Cerebellar nuclear complex (tissue), 1 donor: ENCODE results near the gene ADAMTS8.

Experiments
- DNase-seq, 2 experiments: peaks; one replicate each; lab custom pipeline; 2025; lab: John Stamatoyannopoulos, UW

Gene ADAMTS8

GRCh38 chr11:130462931-130463330, 34.5 kb upstream of the ADAMTS8 start:
- DNase-seq = no peak

GRCh38 chr11:130462101-130462885, 33.9 kb upstream of the ADAMTS8 start:
- DNase-seq = no peak

- DNase-seq = no peak
Measured at GRCh38 chr11:130459521-130459920, 31.1 kb upstream of the ADAMTS8 start.

DNA sequence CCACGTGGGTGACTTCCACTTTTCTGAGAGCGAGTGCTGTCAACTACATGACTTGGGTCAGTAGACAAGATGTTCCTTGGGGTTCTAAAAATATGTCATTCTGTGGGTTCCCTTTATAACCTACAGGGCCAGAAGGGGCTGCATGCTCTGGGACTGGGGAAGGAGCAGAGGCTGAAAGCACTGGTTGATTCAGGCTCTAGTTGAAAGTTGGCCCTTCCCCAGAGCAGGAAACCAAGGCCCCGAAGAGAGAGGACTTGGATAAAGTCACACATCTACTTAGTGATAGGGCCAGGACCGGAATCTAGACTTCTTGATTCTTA, 30.0 kb upstream of the ADAMTS8 start:
- no peak for DNase-seq

- no peak for DNase-seq
Measured at GRCh38 chr11:130457623-130458409, 29.4 kb upstream of the ADAMTS8 start.

- DNase-seq = no peak
Measured at GRCh38 chr11:130456286-130456685, 27.9 kb upstream of the ADAMTS8 start.

GRCh38 chr11:130455483-130456127, 27.2 kb upstream of the ADAMTS8 start:
- DNase-seq = no peak

GRCh38 chr11:130454491-130455252, 26.3 kb upstream of the ADAMTS8 start:
- no peak for DNase-seq

GRCh38 chr11:130452940-130453339, 24.5 kb upstream of the ADAMTS8 start:
- no peak for DNase-seq

DNA sequence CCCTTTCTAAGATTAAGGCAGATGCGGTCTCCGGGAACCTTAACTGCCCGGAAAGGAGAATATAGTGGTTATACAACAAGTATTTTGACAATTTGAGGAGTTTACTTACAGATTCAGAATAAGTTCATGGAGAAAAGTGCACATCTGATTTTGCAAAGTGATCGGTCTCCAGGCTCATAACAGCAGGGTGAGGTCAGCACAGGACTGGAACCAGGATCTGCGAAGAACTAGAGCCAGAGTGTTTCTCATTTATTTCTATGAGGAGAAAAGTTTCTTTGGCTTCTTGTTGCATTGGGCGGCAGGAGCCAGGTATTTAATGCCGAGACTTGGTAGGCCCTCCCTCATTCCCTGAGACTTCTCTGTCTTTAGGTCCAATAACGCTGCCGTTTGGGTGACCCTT, 23.8 kb upstream of the ADAMTS8 start:
- DNase-seq = no peak

- no peak for DNase-seq
Measured at GRCh38 chr11:130451231-130452019, 23.0 kb upstream of the ADAMTS8 start.

GRCh38 chr11:130449996-130450769, 21.8 kb upstream of the ADAMTS8 start:
- DNase-seq = no peak

- DNase-seq = no peak
Measured at GRCh38 chr11:130449310-130449990, 21.0 kb upstream of the ADAMTS8 start.

DNA sequence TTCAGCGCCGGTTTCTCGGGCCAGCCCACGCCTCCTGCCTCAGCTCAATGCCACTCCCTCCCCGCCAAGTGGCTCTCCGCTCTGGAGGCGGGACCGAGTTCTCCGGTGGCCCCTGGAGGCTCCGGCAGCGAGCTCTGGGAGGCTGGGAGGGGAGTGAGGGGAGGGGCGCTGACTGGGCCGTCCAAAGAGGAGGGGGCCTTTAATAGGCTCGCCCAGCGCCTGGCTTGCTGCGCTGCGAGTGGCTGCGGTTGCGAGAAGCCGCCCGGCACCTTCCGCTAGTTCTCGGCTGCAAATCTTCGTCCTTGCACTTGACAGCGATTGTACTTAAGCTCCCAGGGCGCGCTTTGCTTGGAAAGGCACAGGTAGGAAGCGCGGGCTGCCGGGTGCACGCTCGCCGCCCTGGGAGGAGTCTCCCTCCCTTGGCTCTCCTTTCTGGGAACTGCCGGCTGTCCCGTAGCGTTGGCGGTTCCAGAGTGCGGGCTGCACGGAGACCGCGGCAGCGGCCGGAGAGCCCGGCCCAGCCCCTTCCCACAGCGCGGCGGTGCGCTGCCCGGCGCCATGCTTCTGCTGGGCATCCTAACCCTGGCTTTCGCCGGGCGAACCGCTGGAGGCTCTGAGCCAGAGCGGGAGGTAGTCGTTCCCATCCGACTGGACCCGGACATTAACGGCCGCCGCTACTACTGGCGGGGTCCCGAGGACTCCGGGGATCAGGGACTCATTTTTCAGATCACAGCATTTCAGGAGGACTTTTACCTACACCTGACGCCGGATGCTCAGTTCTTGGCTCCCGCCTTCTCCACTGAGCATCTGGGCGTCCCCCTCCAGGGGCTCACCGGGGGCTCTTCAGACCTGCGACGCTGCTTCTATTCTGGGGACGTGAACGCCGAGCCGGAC, 20.3 kb upstream of the ADAMTS8 start, which contains the start of gene ADAMTS15:
TSS of gene ADAMTS15 (plus strand) at position 230 of the 894 bp plus-strand sequence. CDS start at position 559, 329 bp downstream.
- no peak for DNase-seq

DNA sequence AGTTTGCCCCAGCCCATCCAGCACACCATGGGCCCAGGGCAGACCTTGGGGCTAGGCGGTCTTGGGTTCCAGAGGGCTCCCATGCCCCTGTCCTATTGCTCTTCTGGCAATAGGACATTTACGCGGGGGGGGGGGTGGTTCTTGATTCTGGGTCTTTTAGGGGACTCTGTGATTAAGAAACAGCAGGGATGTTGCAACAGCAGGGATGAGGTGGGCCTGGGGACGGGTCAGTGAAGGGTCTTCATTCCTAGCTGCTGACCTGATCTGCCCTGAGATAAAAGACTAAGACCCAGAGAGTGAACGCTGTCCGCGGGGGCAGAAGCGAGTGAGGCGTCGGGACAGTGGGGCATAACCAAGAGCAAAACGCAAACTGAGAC, 19.6 kb upstream of the ADAMTS8 start:
- no peak for DNase-seq

DNA sequence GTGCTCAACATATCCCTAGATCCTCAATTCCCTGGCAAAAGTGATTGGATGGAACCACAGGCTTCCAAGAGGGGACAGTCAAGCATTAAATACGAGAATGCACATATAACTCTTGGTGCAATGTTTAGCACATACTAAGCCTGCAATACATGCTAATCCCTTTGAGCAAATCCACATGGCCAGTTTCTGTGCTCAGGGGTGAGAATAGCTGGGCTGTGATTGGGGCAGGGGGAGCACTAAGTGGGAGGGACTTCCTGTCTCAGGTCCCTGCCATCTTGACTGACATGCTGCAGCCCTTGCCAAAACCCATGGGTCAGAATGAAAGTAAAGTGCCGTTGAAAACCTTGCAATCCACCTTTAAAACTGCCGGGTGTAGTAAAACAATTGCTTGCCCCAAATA, 17.4 kb upstream of the ADAMTS8 start:
- no peak for DNase-seq

DNA sequence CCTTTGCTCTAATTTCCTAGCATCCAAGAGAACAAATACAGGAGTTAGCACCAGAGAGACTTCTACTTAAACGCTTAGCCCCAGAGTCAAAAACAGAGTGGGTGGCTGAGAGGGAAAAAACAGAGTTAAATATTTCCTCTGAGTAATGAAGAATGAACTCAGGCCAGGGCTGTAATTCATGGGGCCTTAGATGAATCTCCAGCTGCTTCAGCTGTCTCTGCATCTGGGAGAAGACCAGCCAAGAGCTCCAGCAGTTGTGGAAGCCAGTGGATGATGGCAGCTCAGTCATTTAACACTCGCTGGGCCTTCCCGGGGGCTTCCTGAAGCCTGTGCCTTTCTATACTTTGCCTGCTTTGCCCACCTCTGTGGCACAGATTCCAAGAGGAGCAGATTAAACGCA, 14.3 kb upstream of the ADAMTS8 start:
- DNase-seq = no peak

DNA sequence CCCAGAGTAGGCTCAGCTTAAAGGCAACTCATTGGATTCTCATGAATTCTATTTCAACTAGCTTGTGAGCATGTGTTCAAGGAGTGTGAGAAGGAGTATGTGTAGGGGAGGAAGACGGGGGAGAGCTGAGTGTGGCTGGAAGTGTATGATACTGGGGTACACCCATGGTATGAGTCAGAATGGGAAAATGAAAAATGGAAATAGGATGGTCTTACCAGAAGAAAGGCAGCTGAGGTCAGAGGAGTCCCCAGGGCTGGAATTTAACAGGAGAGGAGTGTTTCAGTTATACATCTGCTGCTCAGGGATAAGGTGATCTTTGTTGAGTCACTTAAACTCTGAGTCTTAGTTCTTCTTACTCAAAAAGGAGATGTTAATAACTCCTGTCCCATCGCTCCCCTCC, 13.3 kb upstream of the ADAMTS8 start:
- DNase-seq = no peak

DNA sequence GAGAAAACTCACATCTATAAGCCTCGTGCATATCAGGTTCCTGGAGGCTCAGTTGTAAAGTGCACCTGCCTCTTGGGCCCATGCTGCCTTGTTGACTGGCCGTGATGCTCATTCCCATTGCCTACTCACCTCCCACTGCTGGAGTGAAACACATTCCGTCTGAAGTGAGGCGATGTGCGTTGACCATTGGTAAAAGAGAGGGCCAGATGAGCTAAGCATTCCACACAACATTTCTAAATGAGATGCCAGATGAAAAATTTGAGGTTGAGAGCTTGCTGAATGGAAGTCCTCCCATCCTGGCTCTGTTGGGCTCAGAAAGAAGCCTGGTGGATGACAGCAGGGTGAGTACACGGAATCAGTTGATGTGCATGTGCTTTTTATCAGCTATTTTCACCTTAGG, 11.5 kb upstream of the ADAMTS8 start:
- no peak for DNase-seq
